CD4-positive, alpha-beta memory T cell (primary cell): ENCODE data around the gene HPS1. TPM values are rescaled to one million over a fixed set of nuclear protein-coding genes. Genes with fewer than 3 reads are reported as not detected.

Source experiments
- CTCF ChIA-PET: fragments of 350-600 bp; sonication (Branson Sonifier 250); formaldehyde crosslinking; loops from one replicate; lab custom pipeline; 2021; ENCODE audit warnings: inconsistent platforms; ENCODE audit not compliant: partially characterized antibody; lab: Charles Lee
- POLR2A ChIA-PET: fragments of 350-600 bp; sonication (Branson Sonifier 250); formaldehyde crosslinking; loops from one replicate; lab custom pipeline; 2021; ENCODE audit not compliant: partially characterized antibody; lab: Charles Lee
- DNase-seq, 5 donors: peaks; one replicate each; pipeline versions ENCODE4 v3.0.0 to v3.0.0-alpha.2; 2020 to 2022; ENCODE audit warnings: mixed read lengths in 1 of 5
- H3K27ac ChIP-seq: one replicate; pipeline ENCODE4 v1.7.0; 2013; ENCODE audit warnings: low read depth, low read length
- H3K27me3 ChIP-seq: 2 replicates; pipeline ENCODE4 v1.7.0; 2013; ENCODE audit warnings: mild to moderate bottlenecking, low read length, moderate library complexity; ENCODE audit not compliant: insufficient read depth
- H3K36me3 ChIP-seq: 2 replicates; pipeline ENCODE4 v1.7.0; 2013; ENCODE audit warnings: mild to moderate bottlenecking, low read length, moderate library complexity; ENCODE audit not compliant: insufficient read depth
- H3K4me1 ChIP-seq: 2 replicates; pipeline ENCODE4 v1.7.0; 2013; ENCODE audit warnings: mild to moderate bottlenecking, low read length, moderate library complexity; ENCODE audit not compliant: insufficient read depth
- H3K4me3 ChIP-seq, 2 donors: one replicate each; pipeline ENCODE4 v1.7.0; 2013; ENCODE audit warnings: low read length in 2 of 2, mild to moderate bottlenecking in 1 of 2
- H3K9me3 ChIP-seq, 2 donors: one replicate each; pipeline ENCODE4 v1.7.0; 2013; ENCODE audit warnings: low read length in 2 of 2, control low read depth in 1 of 2; ENCODE audit not compliant: control insufficient read depth in 1 of 2
- H3K27ac Mint-ChIP-seq, 7 donors: one replicate each; pipeline ENCODE4 v1.8.0; 2020 to 2021; ENCODE audit warnings: mixed read lengths in 7 of 7, mild to moderate bottlenecking in 6 of 7, inconsistent platforms in 3 of 7, moderate library complexity in 3 of 7
- H3K27me3 Mint-ChIP-seq, 2 donors: one replicate each; pipeline ENCODE4 v1.8.0; 2020 to 2021; ENCODE audit warnings: mixed read lengths in 2 of 2
- H3K36me3 Mint-ChIP-seq, 2 donors: one replicate each; pipeline ENCODE4 v1.8.0; 2020 to 2021; ENCODE audit warnings: mixed read lengths in 2 of 2, inconsistent platforms in 1 of 2, mild to moderate bottlenecking in 1 of 2
- H3K4me1 Mint-ChIP-seq, 4 donors: one replicate each; pipeline ENCODE4 v1.8.0; 2020 to 2021; ENCODE audit warnings: mixed read lengths in 4 of 4, mild to moderate bottlenecking in 1 of 4
- H3K4me3 Mint-ChIP-seq, 8 donors: one replicate each; pipeline ENCODE4 v1.8.0; 2020 to 2021; ENCODE audit warnings: mixed read lengths in 8 of 8, mild to moderate bottlenecking in 7 of 8, moderate library complexity in 6 of 8, inconsistent platforms in 3 of 8
- H3K9me3 Mint-ChIP-seq, 8 donors: one replicate each; pipeline ENCODE4 v1.8.0; 2020 to 2021; ENCODE audit warnings: mixed read lengths in 8 of 8, mild to moderate bottlenecking in 5 of 8, inconsistent platforms in 3 of 8, moderate library complexity in 1 of 8
- intact Hi-C: fragments of 100-400 bp; cut with micrococcal nuclease; formaldehyde crosslinking; loops from one replicate; pipeline ENCODE4 v1.15.1; 2023
- polyA plus RNA-seq, 2 donors: library from polyadenylated mRNA; unstranded; fragments of 300-500 nt; fragmentation: Illumina TruSeq; gene quantifications; one replicate each; pipeline ENCODE4 v1.2.3, GENCODE V29; 2021
- total RNA-seq, 2 experiments: library from RNA; stranded (reverse); gene quantifications; one replicate each; pipeline ENCODE4 v1.2.3, GENCODE V29; 2021

The HPS1 gene
- total and polyA plus RNA-seq, 4 experiments from 2014 or later, result 72.0 to 115 (median 91.3) TPM

DNA sequence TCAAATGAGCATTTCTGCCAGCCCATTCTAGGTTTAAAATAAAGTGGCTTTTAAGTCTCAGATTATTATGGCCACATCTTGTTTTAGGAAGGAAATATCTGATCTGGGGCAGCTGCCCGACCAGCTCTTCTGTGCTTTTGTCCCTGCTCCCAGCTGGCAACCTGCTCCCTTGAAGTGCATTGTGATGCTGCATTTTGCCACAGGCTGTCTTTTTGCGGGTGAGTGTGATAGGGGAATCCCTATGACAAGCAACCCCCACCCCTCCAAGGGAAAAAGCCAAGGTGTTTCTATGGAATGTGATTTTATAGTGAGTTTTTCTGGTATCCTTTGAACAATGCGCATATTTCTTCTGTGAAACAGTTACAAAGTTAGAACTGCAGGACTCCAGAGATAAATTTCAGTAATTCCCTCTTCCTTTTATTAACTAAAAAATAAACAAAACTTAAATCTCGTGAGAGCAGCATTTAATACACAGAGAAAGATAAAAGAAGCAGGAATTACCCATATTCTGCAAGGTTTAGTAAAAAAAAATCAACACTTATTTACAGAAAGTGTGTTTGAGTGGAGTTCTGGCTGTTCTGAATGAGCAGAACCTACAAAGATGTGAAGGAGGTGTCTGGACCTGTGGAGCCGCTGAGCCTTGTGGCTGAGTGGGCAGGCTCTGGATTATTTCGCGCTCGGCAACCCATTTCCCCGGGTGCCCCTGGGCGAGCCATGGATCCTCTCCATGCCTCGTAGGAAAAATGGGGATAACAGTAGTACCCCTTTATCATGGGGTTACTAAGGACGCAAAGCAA lies 10.1 kb upstream of the HPS1 start:
- Histone ChIP-seq H3K36me3 (no peaks in the 10 kb centered on the region), H3K27ac (no peak overlapping the region), H3K9me3 (no peaks in the 10 kb centered on the region), H3K4me1 (no peaks in the 10 kb centered on the region), H3K27me3 (no peaks in the 10 kb centered on the region), H3K4me3 (no peak overlapping the region)
- H3K27ac Mint-ChIP-seq, result no peak overlapping the region
- peaks cover 20 to 22% of the 10 kb centered on the region in 2 donors for H3K27me3 Mint-ChIP-seq
- CTCF ChIA-PET, result interaction anchor here (2.0 kb wide), 1 partner anchor 11 kb away, joined by 12 read pairs; no protein-coding TSS in a partner anchor
- POLR2A ChIA-PET, result interaction anchor here (1.1 kb wide), 1 partner anchor 11 kb away, joined by 3 read pairs; no protein-coding TSS in a partner anchor
- H3K4me1 Mint-ChIP-seq, result no peaks in the 10 kb centered on the region
- no peaks in the 10 kb centered on the region for H3K36me3 Mint-ChIP-seq
- H3K9me3 Mint-ChIP-seq, result no peaks in the 10 kb centered on the region
- DNase-seq, result no peak
- H3K4me3 Mint-ChIP-seq, result no peak overlapping the region
- intact Hi-C loops, result no loop called here

DNA sequence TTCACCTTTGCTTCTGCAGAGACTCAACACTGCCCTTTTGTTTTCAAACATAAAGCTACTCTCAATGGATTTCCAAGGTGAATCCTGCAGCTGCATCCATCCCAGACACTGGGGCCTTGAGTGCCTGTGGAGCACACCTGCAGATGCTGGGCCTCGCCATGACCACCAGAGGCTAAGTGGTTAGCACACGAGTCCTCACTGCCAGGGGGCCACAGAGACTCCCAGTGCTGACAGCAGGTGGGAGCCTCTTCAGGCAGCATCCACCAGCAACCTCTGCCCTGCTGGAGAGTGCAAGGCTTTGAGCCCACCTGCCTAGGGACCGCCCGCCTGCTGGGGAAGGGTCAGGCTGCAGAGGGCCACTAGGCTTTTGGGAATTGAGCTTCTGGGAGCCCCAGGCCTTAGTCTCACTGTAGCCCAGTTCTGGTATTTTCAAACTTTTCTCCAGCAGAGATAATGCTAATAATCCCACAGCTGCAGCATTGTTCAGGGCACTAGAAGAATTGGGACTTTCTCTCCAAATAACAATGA lies 9.4 kb upstream of the HPS1 start:
- no peaks in the 10 kb centered on the region for H3K9me3 ChIP-seq
- intact Hi-C loops, result no loop called here
- H3K27me3 ChIP-seq, result no peaks in the 10 kb centered on the region
- no peaks in the 10 kb centered on the region for H3K4me1 Mint-ChIP-seq
- ChIA-PET POLR2A (no interaction called here), CTCF (interaction anchor here (2.0 kb wide), 1 partner anchor 11 kb away, joined by 12 read pairs; no protein-coding TSS in a partner anchor)
- H3K4me3 Mint-ChIP-seq, result no peak overlapping the region
- H3K36me3 Mint-ChIP-seq, result no peaks in the 10 kb centered on the region
- no peak overlapping the region for H3K27ac ChIP-seq
- DNase-seq, result no peak
- H3K4me1 ChIP-seq, result no peaks in the 10 kb centered on the region
- H3K27ac Mint-ChIP-seq, result no peak overlapping the region
- H3K36me3 ChIP-seq, result no peaks in the 10 kb centered on the region
- H3K27me3 Mint-ChIP-seq, result peaks cover 21% of the 10 kb centered on the region in 2 donors
- H3K9me3 Mint-ChIP-seq, result no peaks in the 10 kb centered on the region
- no peak overlapping the region for H3K4me3 ChIP-seq

DNA sequence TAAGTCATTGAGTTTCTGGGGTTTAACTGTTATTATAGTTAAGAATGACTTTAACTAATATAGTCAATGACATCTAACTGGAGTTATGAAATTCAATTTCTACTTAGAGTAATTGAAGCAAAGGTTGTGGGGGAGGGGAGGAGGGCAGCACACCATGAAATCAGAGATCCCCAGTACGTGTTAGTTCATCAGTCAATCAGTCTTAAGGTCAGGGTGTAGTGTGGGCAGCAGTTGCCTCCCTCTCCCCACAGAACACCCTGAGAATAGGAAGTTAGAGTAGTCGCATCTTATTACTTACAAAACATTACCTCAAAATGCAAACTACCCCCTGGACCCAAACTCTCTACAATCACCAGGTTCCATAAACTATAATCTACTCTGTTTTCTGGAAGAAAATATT lies 7.0 kb upstream of the HPS1 start:
- H3K4me1 Mint-ChIP-seq, result peaks cover 0 to 2% (median under 1%) of the 10 kb centered on the region in 4 donors
- no peaks in the 10 kb centered on the region for H3K27me3 ChIP-seq
- no peaks in the 10 kb centered on the region for H3K9me3 Mint-ChIP-seq
- H3K27me3 Mint-ChIP-seq, result peaks cover 18 to 19% of the 10 kb centered on the region in 2 donors
- no peak overlapping the region for H3K4me3 Mint-ChIP-seq
- DNase-seq, result no peak
- no peak overlapping the region for H3K27ac Mint-ChIP-seq
- no peaks in the 10 kb centered on the region for H3K9me3 ChIP-seq
- no peaks in the 10 kb centered on the region for H3K36me3 Mint-ChIP-seq
- ChIA-PET POLR2A (no interaction called here), CTCF (no interaction called here)
- H3K27ac ChIP-seq, result no peak overlapping the region
- H3K36me3 ChIP-seq, result no peaks in the 10 kb centered on the region
- no peak overlapping the region for H3K4me3 ChIP-seq
- intact Hi-C loops, result no loop called here
- H3K4me1 ChIP-seq, result no peaks in the 10 kb centered on the region

GRCh38 chr10:98450618-98451017 lies 3.9 kb upstream of the HPS1 start:
- intact Hi-C loops, result no loop called here
- Histone ChIP-seq H3K27me3 (no peaks in the 10 kb centered on the region), H3K27ac (no peak overlapping the region), H3K4me3 (no peak overlapping the region), H3K9me3 (no peaks in the 10 kb centered on the region), H3K36me3 (no peaks in the 10 kb centered on the region), H3K4me1 (peaks cover 11% of the 10 kb centered on the region)
- no peak overlapping the region for H3K27ac Mint-ChIP-seq
- H3K4me3 Mint-ChIP-seq, result no peak overlapping the region
- DNase-seq, result no peak
- peaks cover 7 to 13% of the 10 kb centered on the region in 2 donors for H3K27me3 Mint-ChIP-seq
- peaks cover 4 to 20% (median 11%) of the 10 kb centered on the region in 4 donors for H3K4me1 Mint-ChIP-seq
- H3K36me3 Mint-ChIP-seq, result peaks cover 0 to 6% of the 10 kb centered on the region in 2 donors
- CTCF ChIA-PET, result no interaction called here
- H3K9me3 Mint-ChIP-seq, result no peaks in the 10 kb centered on the region
- POLR2A ChIA-PET, result no interaction called here

DNA sequence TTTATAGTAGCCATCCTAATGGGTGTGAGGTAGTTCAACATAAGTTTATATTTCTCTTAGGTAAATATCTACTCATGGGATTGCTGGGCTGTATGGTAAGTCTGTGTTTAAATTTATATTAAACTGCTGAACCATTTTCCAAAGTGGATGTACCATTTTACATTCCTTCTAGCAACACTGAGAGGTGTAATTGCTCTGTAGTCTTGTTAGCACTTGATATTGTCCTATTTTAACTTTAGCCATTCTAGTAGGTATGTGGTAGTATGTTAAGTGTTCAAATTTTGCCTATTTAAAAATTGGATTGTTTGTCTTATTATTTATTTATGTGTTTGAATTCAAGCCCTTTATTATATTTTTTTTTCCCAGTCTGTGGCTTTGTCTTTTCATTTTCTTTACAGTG lies 2.6 kb upstream of the HPS1 start:
- no peaks in the 10 kb centered on the region for H3K9me3 Mint-ChIP-seq
- Histone ChIP-seq H3K4me3 (no peak overlapping the region), H3K27ac (no peak overlapping the region), H3K27me3 (no peaks in the 10 kb centered on the region), H3K36me3 (peaks cover 10% of the 10 kb centered on the region), H3K9me3 (no peaks in the 10 kb centered on the region), H3K4me1 (peaks cover 24% of the 10 kb centered on the region)
- CTCF ChIA-PET, result no interaction called here
- POLR2A ChIA-PET, result no interaction called here
- H3K36me3 Mint-ChIP-seq, result peaks cover 7 to 16% of the 10 kb centered on the region in 2 donors
- H3K4me3 Mint-ChIP-seq, result no peak overlapping the region
- H3K27ac Mint-ChIP-seq, result no peak overlapping the region
- intact Hi-C loops, result loop anchor here (5.0 kb wide), 2 partner anchors 312 to 1173 kb away; partner anchors contain the start of gene SLC25A28
- DNase-seq, result no peak
- H3K4me1 Mint-ChIP-seq, result peaks cover 15 to 33% (median 22%) of the 10 kb centered on the region in 4 donors
- H3K27me3 Mint-ChIP-seq, result peaks cover 7 to 13% of the 10 kb centered on the region in 2 donors

DNA sequence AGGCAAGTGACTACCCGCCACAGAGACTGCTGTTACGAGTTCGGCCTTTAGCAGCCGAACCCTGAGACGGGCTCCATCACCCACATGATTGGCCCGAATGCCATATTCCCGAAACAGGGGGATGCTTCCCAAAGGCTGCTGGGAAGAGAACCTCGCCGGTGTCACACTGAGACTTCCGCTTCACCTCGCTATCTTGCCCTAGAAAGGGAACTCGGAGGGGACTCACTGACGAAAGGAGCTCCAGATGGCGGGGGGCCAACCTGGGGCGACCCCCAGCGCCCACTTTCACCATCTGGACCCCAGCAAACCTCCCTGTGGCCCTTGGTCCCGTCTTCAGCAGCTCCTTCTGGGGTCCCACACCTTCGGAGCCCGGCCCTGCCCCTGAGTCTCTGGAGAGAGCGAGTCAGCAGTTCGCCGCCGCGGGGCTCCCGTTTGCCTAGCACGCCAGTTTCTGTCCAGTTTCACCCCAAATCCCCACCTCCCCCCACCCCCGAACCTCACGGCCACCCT lies 529 bp downstream of the HPS1 start:
- Mint-ChIP-seq H3K27me3 (no peaks in the 10 kb centered on the region), H3K4me3 (peak overlapping the region; percentile 88 to 95 (median 94)), H3K4me1 (peaks cover 32 to 63% (median 46%) of the 10 kb centered on the region in 4 donors), H3K27ac (peak overlapping the region; percentile 89 to 95 (median 93)), H3K9me3 (no peaks in the 10 kb centered on the region), H3K36me3 (peaks cover 19 to 41% of the 10 kb centered on the region in 2 donors)
- DNase-seq, result peak in 3 of 5 donors; percentile 32 to 36 (median 32)
- CTCF ChIA-PET, result interaction anchor here (1.0 to 1.8 kb wide), 3 partner anchors 9 to 21 kb away, joined by 4 to 8 read pairs (median 4); no protein-coding TSS in a partner anchor
- POLR2A ChIA-PET, result interaction anchor here (1.0 to 2.6 kb wide), 7 partner anchors 10 to 1286 kb away, joined by 3 to 10 read pairs (median 4); partner anchors contain the start of genes CUTC and R3HCC1L
- H3K4me3 ChIP-seq, result peak overlapping the region; percentile 73 to 84
- H3K9me3 ChIP-seq, result no peaks in the 10 kb centered on the region
- peaks cover 41% of the 10 kb centered on the region for H3K4me1 ChIP-seq
- intact Hi-C loops, result loop anchor here (1.0 to 5.0 kb wide), 5 partner anchors 21 to 1286 kb away; partner anchors contain the start of genes COX15, CUTC, PYROXD2 and SLC25A28
- no peaks in the 10 kb centered on the region for H3K27me3 ChIP-seq
- peak overlapping the region; percentile 76 for H3K27ac ChIP-seq
- H3K36me3 ChIP-seq, result peaks cover 28% of the 10 kb centered on the region
